SK-N-SH treated with all-trans-retinoic acid at 6 μM for 48 hours (cell line): ENCODE measurements around the gene IQCH.

Experiments used
- ATAC-seq: fragments of 200-7000 bp; cut with Tn5 transposase; 3 replicates; pipeline ENCODE4 v1.9.1; 2020; ENCODE audit warnings: mild to moderate bottlenecking, moderate library complexity
- BACH2 ChIP-seq: fragments of 250-450 bp; sonication (Bioruptor Pico); IDR thresholded peaks from 2 replicates; pipeline ENCODE4 v1.9.0; 2021; ENCODE audit warnings: mild to moderate bottlenecking, borderline replicate concordance
- CREB5 ChIP-seq: fragments of 250-450 bp; sonication (Bioruptor Pico); IDR thresholded peaks from 2 replicates; pipeline ENCODE4 v1.5.1; 2020; ENCODE audit warnings: low read depth, mild to moderate bottlenecking, moderate library complexity
- CSDC2 ChIP-seq: fragments of 250-450 bp; sonication (Bioruptor Pico); IDR thresholded peaks from 2 replicates; pipeline ENCODE4 v1.5.0; 2020; ENCODE audit warnings: mild to moderate bottlenecking, moderate library complexity
- CSRNP3 ChIP-seq: fragments of 250-450 bp; sonication (Bioruptor Pico); IDR thresholded peaks from 2 replicates; pipeline ENCODE4 v1.5.1; 2021; ENCODE audit warnings: mild to moderate bottlenecking, moderate library complexity
- GLIS3 ChIP-seq: fragments of 250-450 bp; sonication (Bioruptor Pico); IDR thresholded peaks from 2 replicates; pipeline ENCODE4 v1.5.0; 2020; ENCODE audit warnings: mild to moderate bottlenecking, moderate library complexity
- ISL1 ChIP-seq: fragments of 250-450 bp; sonication (Bioruptor Pico); IDR thresholded peaks from 2 replicates; pipeline ENCODE4 v2.1.2; 2022; ENCODE audit warnings: mild to moderate bottlenecking, moderate library complexity
- OSR1 ChIP-seq: fragments of 250-450 bp; sonication (Bioruptor Pico); IDR thresholded peaks from 2 replicates; pipeline ENCODE4 v1.8.0; 2022; ENCODE audit warnings: moderate library complexity, mild to moderate bottlenecking, inconsistent platforms
- PPARA ChIP-seq: fragments of 250-450 bp; sonication (Bioruptor Pico); IDR thresholded peaks from 2 replicates; pipeline ENCODE4 v1.5.0; 2020; ENCODE audit warnings: mild to moderate bottlenecking, borderline replicate concordance
- RARB ChIP-seq: fragments of 250-450 bp; sonication (Bioruptor Pico); IDR thresholded peaks from 2 replicates; pipeline ENCODE4 v1.8.0; 2021; ENCODE audit warnings: mild to moderate bottlenecking, moderate library complexity
- SNAI2 ChIP-seq: fragments of 250-450 bp; sonication (Bioruptor Pico); IDR thresholded peaks from 2 replicates; pipeline ENCODE4 v1.5.0; 2020; ENCODE audit warnings: mild to moderate bottlenecking, moderate library complexity
- TCF4 ChIP-seq: fragments of 250-450 bp; sonication (Bioruptor Pico); IDR thresholded peaks from 2 replicates; pipeline ENCODE4 v1.8.0; 2021; ENCODE audit warnings: mild to moderate bottlenecking, moderate library complexity, borderline replicate concordance
- TSHZ2 ChIP-seq: fragments of 250-450 bp; sonication (Bioruptor Pico); IDR thresholded peaks from 2 replicates; pipeline ENCODE4 v1.5.0; 2020; ENCODE audit warnings: mild to moderate bottlenecking, moderate library complexity
- ZFP3 ChIP-seq: fragments of 250-450 bp; sonication (Bioruptor Pico); IDR thresholded peaks from 2 replicates; pipeline ENCODE4 v1.5.0; 2020; ENCODE audit warnings: mild to moderate bottlenecking, moderate library complexity
- ZFP30 ChIP-seq: fragments of 450-650 bp; formaldehyde crosslinking; IDR thresholded peaks from 2 replicates; pipeline ENCODE4 v1.5.0; 2022; ENCODE audit warnings: mild to moderate bottlenecking, moderate library complexity

Gene IQCH

GRCh38 chr15:67531379-67531914 is 276.9 kb downstream of the IQCH start:
- peak; percentile 51 for TF ChIP-seq ISL1 (CRISPR knock-in tag)
- no peak for TF ChIP-seq SNAI2 (CRISPR knock-in tag)
- no peak for TF ChIP-seq TSHZ2 (CRISPR knock-in tag)
- TF ChIP-seq CSDC2 (CRISPR knock-in tag): no peak

GRCh38 chr15:67533873-67534272 is 279.3 kb downstream of the IQCH start:
- TF ChIP-seq PPARA (CRISPR knock-in tag) (no peak), RARB (CRISPR knock-in tag) (no peak), ZFP3 (CRISPR knock-in tag) (no peak), GLIS3 (CRISPR knock-in tag) (no peak)
- ATAC-seq: no peak

More at GRCh38 chr15:67531379-67531914, 276.9 kb downstream of the IQCH start:
- peak; percentile 81 for ATAC-seq

GRCh38 chr15:67534360-67534759 is 279.8 kb downstream of the IQCH start:
- ATAC-seq: no peak
- no peak for TF ChIP-seq CSRNP3 (CRISPR knock-in tag)
- no peak for TF ChIP-seq CREB5 (CRISPR knock-in tag)

GRCh38 chr15:67537771-67538170 is 283.2 kb downstream of the IQCH start:
- no peak for ATAC-seq
- TF ChIP-seq OSR1 (no peak), ZFP3 (CRISPR knock-in tag) (no peak), RARB (CRISPR knock-in tag) (no peak), PPARA (CRISPR knock-in tag) (no peak), BACH2 (CRISPR knock-in tag) (no peak)

GRCh38 chr15:67542420-67543347 is 288.1 kb downstream of the IQCH start, which contains the start of gene MAP2K5:
Gene MAP2K5, plus strand, starts transcription at chr15:67542703. Its CDS starts 633 bp downstream, at chr15:67543336.
- ATAC-seq: peak; percentile 90
- TF ChIP-seq TCF4 (CRISPR knock-in tag) (no peak), ISL1 (CRISPR knock-in tag) (no peak), ZFP30 (no peak), TSHZ2 (CRISPR knock-in tag) (0 out of 2 replicates have a peak, but pooled peaks have one; percentile 61)
